Endothelial cell of umbilical vein (primary cell): Measurements from ENCODE around the gene SLC25A26. TPM values are rescaled to one million over a fixed set of nuclear protein-coding genes. Genes with fewer than 3 reads are reported as not detected.

Experiments used
- Bru-seq: library from RNA; stranded (reverse); fragments of 400-500 nt; gene quantifications from one replicate; lab custom pipeline; 2021; lab: Mats Ljungman, UMichigan
- BruChase-seq, 2 experiments: library from RNA; stranded (reverse); fragments of 400-500 nt; gene quantifications; one replicate each; lab custom pipeline; 2021; lab: Mats Ljungman, UMichigan
- BruUV-seq: library from RNA; stranded (reverse); fragments of 400-500 nt; replicated peaks from 2 replicates; lab custom pipeline; 2021; lab: Mats Ljungman, UMichigan
- CTCF ChIA-PET: fragments of 300-600, 350-600 bp; sonication (Branson Sonifier 250); formaldehyde crosslinking; loops from one replicate; lab custom pipeline; 2021; ENCODE audit warnings: antibody characterized with exemption, inconsistent platforms; lab: Charles Lee
- POLR2A ChIA-PET: fragments of 300-600, 350-600 bp; sonication (Branson Sonifier 250); formaldehyde crosslinking; loops from one replicate; lab custom pipeline; 2021; ENCODE audit warnings: antibody characterized with exemption, inconsistent platforms; lab: Charles Lee
- DNase-seq: peaks from one replicate; pipeline ENCODE4 v3.0.0-alpha.2; 2011; ENCODE audit warnings: low read depth, low spot score
- FAIRE-seq: peaks from 2 replicates; lab custom pipeline; 2011; peaks lifted over from hg19 to GRCh38; lab: Jason Lieb, UNC
- H2AFZ ChIP-seq: 2 replicates; pipeline ENCODE4 v1.6.0; 2012; ENCODE audit warnings: low read depth, low read length, control low read depth, inconsistent platforms
- H3K27ac ChIP-seq: 2 replicates; pipeline ENCODE4 v1.5.1; 2011; ENCODE audit warnings: low read depth, mild to moderate bottlenecking, control low read depth, low read length, moderate library complexity; ENCODE audit not compliant: insufficient read depth
- H3K27me3 ChIP-seq, 2 experiments: 2 replicates each; pipeline versions ENCODE4 v1.6.0 to v1.6.1; 2011; ENCODE audit warnings: low read length in 2 of 2, mixed read lengths in 1 of 2; ENCODE audit not compliant: control insufficient read depth in 2 of 2, insufficient read depth in 2 of 2
- H3K36me3 ChIP-seq, 2 experiments: 2 replicates in 1 of 2; 3 replicates in 1 of 2; pipeline ENCODE4 v1.5.1; 2011; ENCODE audit warnings: low read length in 2 of 2, mild to moderate bottlenecking in 1 of 2, moderate library complexity in 1 of 2; ENCODE audit not compliant: control insufficient read depth in 2 of 2, insufficient read depth in 2 of 2; ENCODE audit errors: extremely low read depth in 1 of 2
- H3K4me1 ChIP-seq: 3 replicates; pipeline ENCODE4 v1.5.1; 2011; ENCODE audit warnings: mild to moderate bottlenecking, low read length; ENCODE audit not compliant: control insufficient read depth, insufficient read depth; ENCODE audit errors: extremely low read depth
- H3K4me2 ChIP-seq: 2 replicates; pipeline ENCODE4 v1.6.1; 2011; ENCODE audit warnings: low read length, control low read depth, mixed read lengths; ENCODE audit not compliant: insufficient read depth
- H3K4me3 ChIP-seq, 3 experiments: fragments of 200-600 bp in 1 of 3; sonication (generic), shearing (Covaris generic) in 1 of 3; replicated peaks in 1 of 3; 2 replicates each; pipeline ENCODE4 v1.5.1; 2011 to 2016; ENCODE audit warnings: control low read depth in 3 of 3, low read length in 3 of 3, mild to moderate bottlenecking in 2 of 3, inconsistent platforms in 1 of 3, low read depth in 1 of 3, moderate library complexity in 1 of 3; ENCODE audit not compliant: insufficient read depth in 1 of 3
- H3K79me2 ChIP-seq: 2 replicates; pipeline ENCODE4 v1.6.0; 2012; ENCODE audit warnings: low read length, inconsistent platforms; ENCODE audit not compliant: control insufficient read depth, insufficient read depth
- H3K9ac ChIP-seq: replicated peaks from 2 replicates; pipeline ENCODE3; 2011; ENCODE audit warnings: low read length, control low read depth; ENCODE audit not compliant: insufficient read depth; ENCODE audit errors: extremely low read depth
- H3K9me1 ChIP-seq: replicated peaks from 3 replicates; pipeline ENCODE4 v1.6.0; 2011; ENCODE audit warnings: mild to moderate bottlenecking, low read length; ENCODE audit not compliant: control insufficient read depth, insufficient read depth; ENCODE audit errors: extremely low read depth
- H3K9me3 ChIP-seq: replicated peaks from 2 replicates; pipeline ENCODE4 v1.5.1; 2012; ENCODE audit warnings: low read length, inconsistent platforms; ENCODE audit not compliant: control insufficient read depth, insufficient read depth
- H4K20me1 ChIP-seq: replicated peaks from 2 replicates; pipeline ENCODE3; 2011; ENCODE audit warnings: mild to moderate bottlenecking, low read length; ENCODE audit not compliant: control insufficient read depth, insufficient read depth; ENCODE audit errors: extremely low read depth
- EZH2 ChIP-seq: IDR thresholded peaks from 2 replicates; pipeline ENCODE4 v1.6.1; 2012; ENCODE audit warnings: borderline replicate concordance, low read depth, mild to moderate bottlenecking, moderate library complexity, low read length, inconsistent platforms; ENCODE audit not compliant: severe bottlenecking
- FOS ChIP-seq: IDR thresholded peaks from 2 replicates; pipeline ENCODE4 v1.6.1; 2011; ENCODE audit warnings: mild to moderate bottlenecking, low read length, moderate library complexity, borderline replicate concordance; ENCODE audit not compliant: insufficient read depth
- JUN ChIP-seq: IDR thresholded peaks from 2 replicates; pipeline ENCODE4 v1.6.1; 2011; ENCODE audit warnings: borderline replicate concordance, low read depth; ENCODE audit not compliant: insufficient read length, insufficient read depth
- MAX ChIP-seq: IDR thresholded peaks from 2 replicates; pipeline ENCODE4 v1.6.1; 2011; ENCODE audit not compliant: insufficient read depth, insufficient read length
- MYC ChIP-seq: IDR thresholded peaks from one replicate; pipeline ENCODE4 v1.6.1; 2011; ENCODE audit warnings: mild to moderate bottlenecking, low read depth, low read length
- POLR2A ChIP-seq: IDR thresholded peaks from 2 replicates; pipeline ENCODE4 v1.6.1; 2012; ENCODE audit warnings: low read depth, mild to moderate bottlenecking, control low read depth, low read length
- POLR2AphosphoS5 ChIP-seq: IDR thresholded peaks from 2 replicates; pipeline ENCODE4 v1.6.1; 2012; ENCODE audit warnings: low read depth, mild to moderate bottlenecking, control low read depth, low read length, moderate library complexity; ENCODE audit not compliant: insufficient read depth
- dilution Hi-C: fragments of 300-500 bp; cut with MboI; formaldehyde crosslinking; loops from one replicate; pipeline ENCODE4 v1.15.0; 2019; ENCODE audit warnings: low sequenced_read_pairs; ENCODE audit not compliant: extremely low pct_ligation_motif_present
- intact Hi-C: fragments of 100-400 bp; cut with micrococcal nuclease; formaldehyde crosslinking; loops from one replicate; pipeline ENCODE4 v1.10.0; 2022
- long read RNA-seq: library from polyadenylated mRNA; stranded (forward); transcript quantifications from one replicate; pipeline ENCODE4 v2.0.0, GENCODE V29; 2021
- polyA minus RNA-seq, 3 experiments: library from RNA; depleted of rRNA, polyadenylated mRNA; stranded (reverse); fragments of >200 nt; gene quantifications; 1 replicate in 1 of 3; 2 replicates in 2 of 3; pipeline ENCODE4 v1.2.3, GENCODE V29; 2011
- polyA plus RNA-seq, 4 experiments: library from polyadenylated mRNA; depleted of rRNA in 3 of 4; stranded (reverse) in 3 of 4; unstranded in 1 of 4; fragments of >200 nt; gene quantifications; 2 replicates each; pipeline versions ENCODE4 v1.2.1 to v1.2.3, GENCODE V29; 2011 to 2012; ENCODE audit warnings: missing spikeins in 1 of 4
- total RNA-seq: library from RNA; stranded (reverse); gene quantifications from 2 replicates; pipeline ENCODE4 v1.2.3, GENCODE V29; 2021

The SLC25A26 gene
- total RNA-seq (11.8 and 14.0 TPM in 2 replicates), polyA plus RNA-seq (16.5 and 23.5 TPM in 2 replicates), polyA minus RNA-seq (14.0 and 18.2 TPM in 2 replicates), Bru-seq, nascent RNA (percentile 63 among the genes with signal in this experiment), BruChase-seq, experiment 1, labeled RNA remaining after a 6-hour chase (percentile 44 among the genes with signal in this experiment), BruChase-seq, experiment 2, labeled RNA remaining after a 2-hour chase (percentile 48 among the genes with signal in this experiment)
- polyA plus RNA-seq (2011; cell fraction: cytosol; rRNA removed), result 18.1 and 22.7 TPM in 2 replicates
- polyA plus RNA-seq (2011; cell fraction: nucleus; rRNA removed), result 10.6 and 13.7 TPM in 2 replicates
- 12.1 and 15.4 TPM in 2 replicates for polyA plus RNA-seq (2012)
- 5.1 TPM for polyA minus RNA-seq (2011; cell fraction: cytosol; rRNA and poly(A)+ RNA removed)
- polyA minus RNA-seq (2011; cell fraction: nucleus; rRNA and poly(A)+ RNA removed), result 13.8 and 14.9 TPM in 2 replicates
- long read RNA-seq, transcript SLC25A26-201 (9 exons, 1,023 nt), result major isoform, 8 of 47 reads
- long read RNA-seq, partial matches to known transcripts, result 19 of 47 reads
- long read RNA-seq, other reads (novel, unspliced or antisense), result 20 of 47 reads

GRCh38 chr3:66220602-66221377, at the start of gene SLC25A26:
Gene SLC25A26, plus strand, starts transcription at chr3:66221001. Its CDS starts 94 bp downstream, at chr3:66221095.
- no peaks in the 10 kb centered on the region for H3K9me1 ChIP-seq
- peak within 1 kb of the TSS; percentile 84 for H3K9ac ChIP-seq
- dilution Hi-C loops, result no loop called here
- peaks cover 4 to 18% of the 10 kb centered on the region in 2 experiments for H3K27me3 ChIP-seq
- TSS peak; percentile 62 for BruUV-seq
- ChIA-PET CTCF (interaction anchor here (0.9 to 1.5 kb wide), 4 partner anchors 10 to 548 kb away, joined by 3 to 5 read pairs (median 4); no protein-coding TSS in a partner anchor), POLR2A (interaction anchor here (0.6 to 1.0 kb wide), 3 partner anchors 16 to 184 kb away, joined by 3 read pairs; no protein-coding TSS in a partner anchor)
- DNase-seq (peak; percentile 98), FAIRE-seq (peak; percentile 94)
- H3K79me2 ChIP-seq, result no peaks in the 10 kb centered on the region
- H3K27ac ChIP-seq, result peak within 1 kb of the TSS; percentile 46
- H3K4me2 ChIP-seq, result peak within 1 kb of the TSS; percentile 86
- no peaks in the 10 kb centered on the region for H4K20me1 ChIP-seq
- TF ChIP-seq MAX (peak; percentile 99), MYC (no peak), FOS (no peak), POLR2A (no peak), EZH2 (no peak), POLR2AphosphoS5 (peak; percentile 56), JUN (no peak)
- H3K36me3 ChIP-seq, result no peaks in the 10 kb centered on the region
- no peaks in the 10 kb centered on the region for H3K9me3 ChIP-seq
- H3K4me1 ChIP-seq, result peaks cover 9% of the 10 kb centered on the region
- intact Hi-C loops, result no loop called here
- peak within 1 kb of the TSS; percentile 57 to 88 (median 88) for H3K4me3 ChIP-seq
- peak within 1 kb of the TSS; percentile 99 for H2AFZ ChIP-seq
